Measurements from ENCODE around the gene POLL. TPM values are rescaled to one million over a fixed set of nuclear protein-coding genes. Genes with fewer than 3 reads are reported as not detected.

The POLL gene
- total RNA-seq, 4 donors from 2014 or later = 10.8 to 22.0 (median 16.1) TPM

- DNase-seq (ENCODE audit: low spot score) = no peak
- no peak for ATAC-seq (ENCODE audit: low FRiP score)
- no peak for TF ChIP-seq CTCF (IDR thresholded peaks at IDR 0.05)
These were observed 36.6 kb upstream of the POLL start for GRCh38 chr10:101624526-101625102.

GRCh38 chr10:101623528-101623927, 35.5 kb upstream of the POLL start:
- DNase-seq (ENCODE audit: low spot score) (no peak), ATAC-seq (ENCODE audit: low FRiP score) (no peak)
- TF ChIP-seq CTCF (IDR thresholded peaks at IDR 0.05) = no peak

GRCh38 chr10:101619983-101620382, 31.9 kb upstream of the POLL start:
- no peak for TF ChIP-seq CTCF (IDR thresholded peaks at IDR 0.05)
- DNase-seq (ENCODE audit: low spot score) (no peak), ATAC-seq (ENCODE audit: low FRiP score) (no peak)

- DNase-seq (ENCODE audit: low spot score) = no peak
- no peak for TF ChIP-seq CTCF (IDR thresholded peaks at IDR 0.05)
- no peak for ATAC-seq (ENCODE audit: low FRiP score)
These were observed 30.8 kb upstream of the POLL start for GRCh38 chr10:101618871-101619270.

GRCh38 chr10:101617824-101618568, 29.9 kb upstream of the POLL start:
- TF ChIP-seq CTCF (IDR thresholded peaks at IDR 0.05) = no peak
- DNase-seq (ENCODE audit: low spot score) (no peak), ATAC-seq (ENCODE audit: low FRiP score) (no peak)

GRCh38 chr10:101617102-101617823, 29.2 kb upstream of the POLL start:
- no peak for TF ChIP-seq CTCF (IDR thresholded peaks at IDR 0.05)
- ATAC-seq (ENCODE audit: low FRiP score) (no peak), DNase-seq (ENCODE audit: low spot score) (no peak)
